HEK293 (cell line): Measurements from ENCODE around the gene LRFN2.

Experiments used
- CTCF ChIP-seq: fragments of 450-650 bp; formaldehyde crosslinking; IDR thresholded peaks from 2 replicates; pipeline ENCODE4 v1.5.1; 2016; ENCODE audit warnings: missing biosample characterization, missing genetic modification characterization
- KLF1 ChIP-seq: fragments of 450-650 bp; formaldehyde crosslinking; IDR thresholded peaks from 2 replicates; pipeline ENCODE4 v1.5.1; 2016; ENCODE audit warnings: missing biosample characterization, missing genetic modification characterization
- MYNN ChIP-seq: fragments of 450-650 bp; formaldehyde crosslinking; IDR thresholded peaks from 2 replicates; pipeline ENCODE4 v1.5.1; 2016; ENCODE audit warnings: missing biosample characterization, missing genetic modification characterization, borderline replicate concordance
- OSR2 ChIP-seq: fragments of 450-650 bp; formaldehyde crosslinking; IDR thresholded peaks from 2 replicates; pipeline ENCODE4 v1.5.1; 2016; ENCODE audit warnings: missing biosample characterization, missing genetic modification characterization
- SP2 ChIP-seq: fragments of 450-650 bp; formaldehyde crosslinking; IDR thresholded peaks from 2 replicates; pipeline ENCODE4 v1.5.1; 2016; ENCODE audit warnings: missing biosample characterization, missing genetic modification characterization
- SP7 ChIP-seq: fragments of 450-650 bp; formaldehyde crosslinking; IDR thresholded peaks from 2 replicates; pipeline ENCODE4 v1.5.1; 2016; ENCODE audit warnings: missing biosample characterization, missing genetic modification characterization
- ZNF114 ChIP-seq: fragments of 450-650 bp; formaldehyde crosslinking; IDR thresholded peaks from 2 replicates; pipeline ENCODE4 v1.5.0; 2017; ENCODE audit warnings: missing biosample characterization, missing genetic modification characterization
- ZNF23 ChIP-seq: fragments of 450-650 bp; formaldehyde crosslinking; IDR thresholded peaks from 2 replicates; pipeline ENCODE4 v1.5.1; 2016; ENCODE audit warnings: missing biosample characterization, missing genetic modification characterization, borderline replicate concordance
- ZNF274 ChIP-seq, 2 experiments: fragments of 200-500 bp in 1 of 2; fragments of 450-650 bp in 1 of 2; sonication (Bioruptor generic) in 1 of 2; formaldehyde crosslinking in 1 of 2; IDR thresholded peaks; 2 replicates each; pipeline versions ENCODE4 v1.5.1 to v1.6.1; 2014 to 2016; ENCODE audit warnings: borderline replicate concordance in 1 of 2, inconsistent platforms in 1 of 2, low read length in 1 of 2, missing biosample characterization in 1 of 2, missing genetic modification characterization in 1 of 2
- ZNF548 ChIP-seq: fragments of 450-650 bp; formaldehyde crosslinking; IDR thresholded peaks from 2 replicates; pipeline ENCODE4 v1.5.1; 2016; ENCODE audit warnings: missing biosample characterization, missing genetic modification characterization
- ZNF626 ChIP-seq: fragments of 450-650 bp; sonication (Bioruptor Pico); formaldehyde crosslinking; IDR thresholded peaks from 2 replicates; pipeline ENCODE4 v1.5.1; 2018; ENCODE audit warnings: missing biosample characterization, missing genetic modification characterization, inconsistent platforms
- TF ChIP-seq, protein P1 (sequence below): sonication (generic); formaldehyde crosslinking; IDR thresholded peaks from 2 replicates; pipeline ENCODE4 v1.8.1; 2022; ENCODE audit warnings: mild to moderate bottlenecking, moderate library complexity, missing genetic modification reagents

GRCh38 chr6:40631744-40632143 lies 44.6 kb upstream of the LRFN2 start:
- TF ChIP-seq, protein P1, sequence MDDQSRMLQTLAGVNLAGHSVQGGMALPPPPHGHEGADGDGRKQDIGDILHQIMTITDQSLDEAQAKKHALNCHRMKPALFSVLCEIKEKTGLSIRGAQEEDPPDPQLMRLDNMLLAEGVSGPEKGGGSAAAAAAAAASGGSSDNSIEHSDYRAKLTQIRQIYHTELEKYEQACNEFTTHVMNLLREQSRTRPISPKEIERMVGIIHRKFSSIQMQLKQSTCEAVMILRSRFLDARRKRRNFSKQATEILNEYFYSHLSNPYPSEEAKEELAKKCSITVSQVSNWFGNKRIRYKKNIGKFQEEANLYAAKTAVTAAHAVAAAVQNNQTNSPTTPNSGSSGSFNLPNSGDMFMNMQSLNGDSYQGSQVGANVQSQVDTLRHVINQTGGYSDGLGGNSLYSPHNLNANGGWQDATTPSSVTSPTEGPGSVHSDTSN (CRISPR knock-in tag) = no peak
- TF ChIP-seq CTCF (tag by site-specific recombination) = no peak
- no peak for TF ChIP-seq ZNF114 (tag by site-specific recombination)
- no peak for TF ChIP-seq MYNN (tag by site-specific recombination)
- no peak for TF ChIP-seq SP7
- TF ChIP-seq ZNF626 (tag by site-specific recombination) = no peak
- TF ChIP-seq ZNF548 (tag by site-specific recombination) = no peak
- no peak for TF ChIP-seq ZNF274 (IDR thresholded peaks at IDR 0.05; ENCODE audit: low read length)
- TF ChIP-seq ZNF274 (tag by site-specific recombination; IDR thresholded peaks at IDR 0.05; ENCODE audit: borderline replicate concordance) = no peak
- TF ChIP-seq SP2 (tag by site-specific recombination) = no peak
- TF ChIP-seq ZNF23 (tag by site-specific recombination) = no peak
- TF ChIP-seq OSR2 (tag by site-specific recombination) = no peak
- no peak for TF ChIP-seq KLF1 (tag by site-specific recombination)
